GM18526 (cell line): ENCODE data around the gene SLC23A2.

Experiments
- POLR2A ChIP-seq: IDR thresholded peaks from 3 replicates; pipeline ENCODE4 v1.6.1; 2011; ENCODE audit not compliant: insufficient read length; ENCODE audit errors: extremely low read depth

Gene SLC23A2

GRCh38 chr20:4817230-4817671 is 184.1 kb downstream of the SLC23A2 start:
- no peak for TF ChIP-seq POLR2A

GRCh38 chr20:4815628-4816027 is 185.7 kb downstream of the SLC23A2 start:
- peak; percentile 31 for TF ChIP-seq POLR2A

- peak; percentile 56 for TF ChIP-seq POLR2A
These were observed 186.5 kb downstream of the SLC23A2 start for GRCh38 chr20:4814696-4815252.

- TF ChIP-seq POLR2A, result peak; percentile 50
These were observed 187.2 kb downstream of the SLC23A2 start for GRCh38 chr20:4813863-4814695.

- TF ChIP-seq POLR2A, result peak; percentile 47
These were observed 188.0 kb downstream of the SLC23A2 start for GRCh38 chr20:4813076-4813862.

GRCh38 chr20:4812641-4813075 is 188.7 kb downstream of the SLC23A2 start:
- TF ChIP-seq POLR2A, result no peak

- no peak for TF ChIP-seq POLR2A
These were observed 189.1 kb downstream of the SLC23A2 start for GRCh38 chr20:4812216-4812615.

- TF ChIP-seq POLR2A, result peak; percentile 26
These were observed 189.6 kb downstream of the SLC23A2 start for GRCh38 chr20:4811661-4812181.

- no peak for TF ChIP-seq POLR2A
These were observed 190.1 kb downstream of the SLC23A2 start for GRCh38 chr20:4811257-4811656.

GRCh38 chr20:4810426-4811019 is 190.8 kb downstream of the SLC23A2 start:
- no peak for TF ChIP-seq POLR2A

GRCh38 chr20:4809707-4810106 is 191.6 kb downstream of the SLC23A2 start:
- no peak for TF ChIP-seq POLR2A

GRCh38 chr20:4808872-4809271 is 192.4 kb downstream of the SLC23A2 start:
- no peak for TF ChIP-seq POLR2A

GRCh38 chr20:4805663-4806449 is 195.5 kb downstream of the SLC23A2 start:
- TF ChIP-seq POLR2A, result no peak

- no peak for TF ChIP-seq POLR2A
These were observed 198.8 kb downstream of the SLC23A2 start for GRCh38 chr20:4802527-4802926.
